Measurements from ENCODE around the gene HS3ST3A1.
"Not testable (repeated sequence)": the region's sequence is repeated elsewhere in the genome, so short reads cannot be mapped to it uniquely, and the experiment has no call there.

Gene HS3ST3A1

GRCh38 chr17:13568582-13569397, 32.9 kb downstream of the HS3ST3A1 start:
- ATAC-seq: no peak
- H3K27me3 Mint-ChIP-seq: no peaks in the 10 kb centered on the region
- H3K27ac Mint-ChIP-seq: no peak overlapping the region
- no peak overlapping the region for H3K4me3 Mint-ChIP-seq
- H3K9me3 Mint-ChIP-seq: peaks cover 5% of the 10 kb centered on the region
- H3K36me3 Mint-ChIP-seq: no peaks in the 10 kb centered on the region
- no peaks in the 10 kb centered on the region for H3K4me1 Mint-ChIP-seq

GRCh38 chr17:13563866-13564265, 37.9 kb downstream of the HS3ST3A1 start:
- no peak overlapping the region for H3K4me3 Mint-ChIP-seq
- peaks cover 5% of the 10 kb centered on the region for H3K9me3 Mint-ChIP-seq
- no peaks in the 10 kb centered on the region for H3K4me1 Mint-ChIP-seq
- ATAC-seq: no peak
- no peaks in the 10 kb centered on the region for H3K36me3 Mint-ChIP-seq
- no peak overlapping the region for H3K27ac Mint-ChIP-seq
- H3K27me3 Mint-ChIP-seq: no peaks in the 10 kb centered on the region

GRCh38 chr17:13562271-13562800, 39.4 kb downstream of the HS3ST3A1 start:
- peaks cover 1% of the 10 kb centered on the region for H3K9me3 Mint-ChIP-seq
- no peaks in the 10 kb centered on the region for H3K4me1 Mint-ChIP-seq

DNA sequence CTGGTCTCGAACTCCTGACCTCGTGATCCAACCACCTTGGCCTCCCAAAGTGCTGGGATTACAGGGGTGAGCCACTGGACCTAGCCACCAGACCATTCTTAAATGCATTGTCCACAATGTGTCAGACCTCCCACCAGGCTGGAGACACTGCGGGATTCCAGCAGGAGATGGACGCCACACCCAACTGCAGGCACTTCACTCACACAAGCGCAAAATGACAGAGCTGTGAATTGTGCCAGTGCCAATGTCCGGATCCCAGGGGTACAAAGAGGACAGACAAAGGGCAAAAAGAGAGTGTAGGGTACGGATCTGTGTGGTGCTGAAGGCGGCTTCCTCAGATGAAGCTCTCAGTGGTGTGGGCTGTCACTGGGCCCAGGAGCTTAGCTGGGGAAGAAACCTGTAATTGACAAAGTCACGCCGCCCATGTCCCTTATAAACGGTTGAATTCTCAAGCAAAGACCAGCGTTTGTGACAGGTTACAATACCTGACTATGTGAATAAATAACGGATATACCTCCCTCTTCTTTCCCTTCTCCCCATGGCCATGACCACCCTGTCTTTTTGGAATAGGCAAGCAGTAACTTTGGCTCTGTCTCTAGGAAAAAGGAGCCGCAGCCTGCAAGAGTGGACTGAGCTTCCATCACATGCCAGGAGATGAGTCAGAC, 40.0 kb downstream of the HS3ST3A1 start:
- Mint-ChIP-seq H3K9me3 (no peaks in the 10 kb centered on the region), H3K4me1 (no peaks in the 10 kb centered on the region)

More at GRCh38 chr17:13562271-13562800, 39.4 kb downstream of the HS3ST3A1 start:
- Mint-ChIP-seq H3K4me3 (no peak overlapping the region), H3K36me3 (no peaks in the 10 kb centered on the region), H3K27me3 (no peaks in the 10 kb centered on the region), H3K27ac (no peak overlapping the region)
- no peak for ATAC-seq

DNA sequence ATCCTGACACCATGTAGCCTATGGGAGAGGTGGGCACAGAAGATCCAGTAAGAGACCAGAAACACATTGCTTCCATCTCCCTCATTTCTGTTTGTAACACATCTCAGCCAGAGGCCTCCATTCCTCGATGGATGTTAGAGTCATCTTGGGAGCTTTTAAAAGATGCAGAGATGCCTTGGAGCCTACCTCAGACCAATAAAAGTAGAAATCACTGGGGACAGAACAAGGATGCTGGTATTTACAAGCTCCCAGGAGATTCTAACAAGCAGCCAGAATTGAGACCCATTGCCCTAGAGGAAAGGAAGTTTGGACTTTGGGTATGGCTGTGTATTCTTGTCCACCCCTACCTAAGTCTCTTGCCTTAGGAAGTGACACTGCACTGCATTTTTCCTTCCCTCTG, 40.8 kb downstream of the HS3ST3A1 start:
- H3K36me3 Mint-ChIP-seq: no peaks in the 10 kb centered on the region
- H3K9me3 Mint-ChIP-seq: no peaks in the 10 kb centered on the region

More for the DNA sequence above, 40.0 kb downstream of the HS3ST3A1 start:
- no peak overlapping the region for H3K27ac Mint-ChIP-seq
- H3K36me3 Mint-ChIP-seq: no peaks in the 10 kb centered on the region
- H3K27me3 Mint-ChIP-seq: no peaks in the 10 kb centered on the region
- ATAC-seq: no peak
- H3K4me3 Mint-ChIP-seq: no peak overlapping the region

GRCh38 chr17:13558588-13558987, 43.1 kb downstream of the HS3ST3A1 start:
- Mint-ChIP-seq H3K4me3 (no peak overlapping the region), H3K9me3 (no peaks in the 10 kb centered on the region), H3K4me1 (no peaks in the 10 kb centered on the region), H3K27me3 (no peaks in the 10 kb centered on the region), H3K36me3 (no peaks in the 10 kb centered on the region), H3K27ac (no peak overlapping the region)
- no peak for ATAC-seq

More for the DNA sequence above, 40.8 kb downstream of the HS3ST3A1 start:
- ATAC-seq: no peak
- Mint-ChIP-seq H3K27me3 (no peaks in the 10 kb centered on the region), H3K4me3 (no peak overlapping the region), H3K27ac (no peak overlapping the region), H3K4me1 (no peaks in the 10 kb centered on the region)

DNA sequence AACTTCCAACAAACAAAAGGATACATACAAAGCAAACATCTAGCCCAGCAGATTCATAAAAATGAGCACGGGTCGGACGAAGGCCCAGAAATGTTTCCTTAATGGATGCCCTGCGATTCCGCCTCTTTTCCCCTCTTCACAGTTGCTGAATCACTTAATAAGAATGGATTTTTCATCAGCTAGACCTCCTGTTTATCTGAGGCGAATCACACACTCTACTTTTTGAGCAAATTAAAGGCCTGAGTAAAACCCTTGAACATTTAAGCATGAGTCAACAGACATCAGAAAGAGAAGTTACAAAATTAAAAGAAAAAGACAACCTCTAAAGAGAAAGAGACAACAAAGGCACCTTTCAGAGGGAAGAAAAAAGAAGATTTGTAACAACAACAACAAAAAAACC, 44.7 kb downstream of the HS3ST3A1 start:
- Mint-ChIP-seq H3K27me3 (no peaks in the 10 kb centered on the region), H3K4me1 (no peaks in the 10 kb centered on the region), H3K9me3 (no peaks in the 10 kb centered on the region), H3K27ac (no peak overlapping the region), H3K4me3 (no peak overlapping the region), H3K36me3 (no peaks in the 10 kb centered on the region)
- ATAC-seq: no peak

- Mint-ChIP-seq H3K27me3 (no peaks in the 10 kb centered on the region), H3K4me1 (no peaks in the 10 kb centered on the region), H3K4me3 (no peak overlapping the region), H3K27ac (no peak overlapping the region), H3K36me3 (no peaks in the 10 kb centered on the region), H3K9me3 (peaks cover 5% of the 10 kb centered on the region)
- ATAC-seq: no peak
These were observed 47.5 kb downstream of the HS3ST3A1 start for GRCh38 chr17:13554231-13554630.

- H3K36me3 Mint-ChIP-seq: no peaks in the 10 kb centered on the region
- H3K9me3 Mint-ChIP-seq: peaks cover 5% of the 10 kb centered on the region
- H3K27ac Mint-ChIP-seq: no peak overlapping the region
- no peak for ATAC-seq
- no peak overlapping the region for H3K4me3 Mint-ChIP-seq
- no peaks in the 10 kb centered on the region for H3K4me1 Mint-ChIP-seq
- no peaks in the 10 kb centered on the region for H3K27me3 Mint-ChIP-seq
These were observed 51.4 kb downstream of the HS3ST3A1 start for GRCh38 chr17:13550291-13550690.

DNA sequence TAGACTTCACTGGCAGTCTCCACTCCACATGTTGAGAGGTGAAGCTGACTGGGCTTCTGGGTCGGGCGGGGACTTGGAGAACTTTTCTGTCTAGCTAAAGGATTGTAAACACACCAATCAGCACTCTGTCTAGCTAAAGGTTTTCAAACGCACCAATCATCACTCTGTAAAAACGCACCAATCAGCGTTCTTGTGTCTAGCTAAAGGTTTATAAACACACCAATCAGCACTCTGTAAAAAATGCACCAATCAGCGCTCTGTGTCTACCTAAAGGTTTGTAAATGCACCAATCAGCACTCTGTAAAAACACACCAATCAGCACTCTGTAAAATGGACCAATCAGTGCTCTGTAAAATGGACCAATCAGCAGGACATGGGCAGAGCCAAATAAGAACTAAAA, 53.2 kb downstream of the HS3ST3A1 start:
- H3K27me3 Mint-ChIP-seq, H3K4me3 Mint-ChIP-seq, H3K4me1 Mint-ChIP-seq, ATAC-seq, H3K36me3 Mint-ChIP-seq, H3K9me3 Mint-ChIP-seq, H3K27ac Mint-ChIP-seq: not testable (repeated sequence)

DNA sequence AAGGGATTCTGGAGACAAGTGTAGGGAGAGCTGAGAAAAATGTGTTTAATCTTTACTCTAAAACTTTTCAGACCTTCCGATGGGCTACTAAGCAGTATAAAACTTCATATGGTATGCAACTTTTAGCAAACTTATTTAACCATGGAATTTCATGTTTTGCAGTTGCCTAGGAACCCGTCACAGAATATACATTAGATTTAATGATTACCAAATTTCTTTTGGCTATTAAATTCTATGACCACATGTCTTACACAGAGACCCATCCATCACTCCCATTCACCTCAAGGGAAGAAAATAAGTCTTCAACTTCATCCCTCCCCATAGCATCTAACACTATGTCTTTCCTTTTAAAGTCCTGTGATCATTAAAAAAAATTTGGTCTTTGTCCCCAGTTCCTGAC, 54.9 kb downstream of the HS3ST3A1 start:
- Mint-ChIP-seq H3K36me3 (no peaks in the 10 kb centered on the region), H3K4me1 (no peaks in the 10 kb centered on the region), H3K27me3 (peaks cover 7% of the 10 kb centered on the region), H3K27ac (no peak overlapping the region), H3K4me3 (no peak overlapping the region), H3K9me3 (peaks cover 8% of the 10 kb centered on the region)
- no peak for ATAC-seq

- H3K4me3 Mint-ChIP-seq: no peak overlapping the region
- peaks cover 8% of the 10 kb centered on the region for H3K9me3 Mint-ChIP-seq
- no peaks in the 10 kb centered on the region for H3K36me3 Mint-ChIP-seq
- no peaks in the 10 kb centered on the region for H3K4me1 Mint-ChIP-seq
- no peak overlapping the region for H3K27ac Mint-ChIP-seq
- no peak for ATAC-seq
- peaks cover 14% of the 10 kb centered on the region for H3K27me3 Mint-ChIP-seq
These were observed 55.8 kb downstream of the HS3ST3A1 start for GRCh38 chr17:13545941-13546340.

- peaks cover 3% of the 10 kb centered on the region for H3K9me3 Mint-ChIP-seq
- ATAC-seq: no peak
- no peak overlapping the region for H3K27ac Mint-ChIP-seq
- no peak overlapping the region for H3K4me3 Mint-ChIP-seq
- no peaks in the 10 kb centered on the region for H3K4me1 Mint-ChIP-seq
- H3K36me3 Mint-ChIP-seq: no peaks in the 10 kb centered on the region
- H3K27me3 Mint-ChIP-seq: peaks cover 14% of the 10 kb centered on the region
These were observed 57.0 kb downstream of the HS3ST3A1 start for GRCh38 chr17:13544765-13545164.

DNA sequence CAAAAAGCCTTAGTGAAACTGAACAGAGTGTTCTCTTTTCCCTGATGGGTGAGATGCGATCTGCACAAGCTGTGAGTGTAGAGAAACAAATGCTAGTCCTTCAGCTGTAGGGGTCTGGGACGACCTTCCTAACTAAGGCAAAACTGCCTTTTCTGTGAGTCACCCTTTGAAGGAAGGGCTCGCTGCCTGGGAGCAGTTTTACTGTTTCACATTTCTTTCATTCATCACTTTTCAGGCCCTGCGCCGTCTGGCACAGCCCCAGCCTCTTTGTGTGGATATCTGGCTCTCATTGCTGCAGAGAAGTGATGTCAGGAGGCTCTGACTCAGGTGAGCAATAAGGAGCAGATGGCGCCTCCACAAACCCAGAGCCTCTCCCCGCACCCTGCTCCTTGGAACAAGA, 57.4 kb downstream of the HS3ST3A1 start:
- Mint-ChIP-seq H3K36me3 (no peaks in the 10 kb centered on the region), H3K9me3 (peaks cover 3% of the 10 kb centered on the region), H3K4me1 (no peaks in the 10 kb centered on the region), H3K27ac (no peak overlapping the region), H3K4me3 (no peak overlapping the region), H3K27me3 (peaks cover 14% of the 10 kb centered on the region)
- ATAC-seq: no peak

- H3K4me1 Mint-ChIP-seq: no peaks in the 10 kb centered on the region
- ATAC-seq: no peak
- peaks cover 3% of the 10 kb centered on the region for H3K9me3 Mint-ChIP-seq
- H3K27me3 Mint-ChIP-seq: peaks cover 14% of the 10 kb centered on the region
- no peak overlapping the region for H3K27ac Mint-ChIP-seq
- H3K36me3 Mint-ChIP-seq: no peaks in the 10 kb centered on the region
- no peak overlapping the region for H3K4me3 Mint-ChIP-seq
These were observed 59.1 kb downstream of the HS3ST3A1 start for GRCh38 chr17:13542636-13543035.

GRCh38 chr17:13541032-13541480, 60.7 kb downstream of the HS3ST3A1 start:
- Mint-ChIP-seq H3K27me3 (peaks cover 14% of the 10 kb centered on the region), H3K27ac (no peak overlapping the region), H3K36me3 (no peaks in the 10 kb centered on the region), H3K4me3 (no peak overlapping the region), H3K4me1 (no peaks in the 10 kb centered on the region), H3K9me3 (peaks cover 3% of the 10 kb centered on the region)
- no peak for ATAC-seq

Measured in stimulated activated memory B cell treated with anti-CD40 and anti-IgM and Interleukin-4, amounts not matched to agents 10 μg/mL and 1 μg/mL and 100 μg/mL, for 72 hours (primary cell).